HL-60 (cell line): ENCODE results near the gene EHD4.

Experiments
- CTCF ChIP-seq: IDR thresholded peaks from one replicate; pipeline ENCODE4 v1.5.1; 2011; ENCODE audit warnings: low read length, control low read depth, inconsistent platforms; ENCODE audit not compliant: insufficient read depth
- GABPA ChIP-seq: IDR thresholded peaks from 2 replicates; pipeline ENCODE4 v1.6.1; 2012; ENCODE audit warnings: low read depth
- POLR2AphosphoS5 ChIP-seq: IDR thresholded peaks from 2 replicates; pipeline ENCODE4 v1.6.1; 2012; ENCODE audit warnings: low read depth
- REST ChIP-seq: IDR thresholded peaks from 2 replicates; pipeline ENCODE4 v1.6.1; 2012; ENCODE audit warnings: low read depth; ENCODE audit not compliant: insufficient replicate concordance

- no peak for TF ChIP-seq CTCF
- TF ChIP-seq POLR2AphosphoS5 = no peak
- TF ChIP-seq REST = no peak
- no peak for TF ChIP-seq GABPA
Observed at GRCh38 chr15:41895957-41896356, 76.4 kb downstream of the EHD4 start.
